Activated B cell treated with CpG ODN at 0.5 μM for 24 hours (primary cell): ENCODE measurements around the gene CCS. TPM values are rescaled to one million over a fixed set of nuclear protein-coding genes. Genes with fewer than 3 reads are reported as not detected.
"Not testable (repeated sequence)": the region's sequence is repeated elsewhere in the genome, so short reads cannot be mapped to it uniquely, and the experiment has no call there.

Source experiments
- ATAC-seq: fragments of 200-7000 bp; cut with Tn5 transposase; one replicate; pipeline ENCODE4 v1.10.0; 2021; ENCODE audit warnings: low read depth, mild to moderate bottlenecking, moderate library complexity
- CTCF ChIA-PET: fragments of 350-600 bp; sonication (Branson Sonifier 250); formaldehyde crosslinking; loops from one replicate; lab custom pipeline; 2021; ENCODE audit warnings: antibody characterized with exemption; lab: Charles Lee
- POLR2A ChIA-PET: fragments of 350-600 bp; sonication (Branson Sonifier 250); formaldehyde crosslinking; loops from one replicate; lab custom pipeline; 2021; ENCODE audit warnings: antibody characterized with exemption; lab: Charles Lee
- DNase-seq: peaks from one replicate; pipeline ENCODE4 v3.0.0; 2022
- H3K27ac Mint-ChIP-seq: one replicate; pipeline ENCODE4 v1.8.0; 2020; ENCODE audit warnings: mixed read lengths
- H3K27me3 Mint-ChIP-seq: one replicate; pipeline ENCODE4 v1.8.0; 2021; ENCODE audit warnings: mixed read lengths
- H3K36me3 Mint-ChIP-seq: one replicate; pipeline ENCODE4 v1.8.0; 2021; ENCODE audit warnings: low read depth, mixed read lengths
- H3K4me1 Mint-ChIP-seq: one replicate; pipeline ENCODE4 v1.8.0; 2021; ENCODE audit warnings: mixed read lengths
- H3K4me3 Mint-ChIP-seq: one replicate; pipeline ENCODE4 v1.8.0; 2020; ENCODE audit warnings: mild to moderate bottlenecking, mixed read lengths
- H3K9me3 Mint-ChIP-seq: one replicate; pipeline ENCODE4 v1.8.0; 2020; ENCODE audit warnings: mixed read lengths
- intact Hi-C: fragments of 100-400 bp; cut with micrococcal nuclease; formaldehyde crosslinking; loops from one replicate; pipeline ENCODE4 v1.15.1; 2024
- total RNA-seq: library from RNA; stranded (reverse); gene quantifications from 2 replicates; pipeline ENCODE4 v1.2.3, GENCODE V29; 2022
- TF ChIP-seq, protein P1 (sequence below): fragments of 200-600 bp; IDR thresholded peaks from one replicate; pipeline ENCODE4 v1.8.0; 2022; ENCODE audit warnings: antibody characterized with exemption, mild to moderate bottlenecking

The CCS gene
- total RNA-seq, 1 donor from 2014 or later = 65.3 TPM

- ChIA-PET POLR2A (interaction anchor here (5.4 kb wide), 1 partner anchor 13 kb away, joined by 71 read pairs; the partner anchor contains the start of gene RBM14), CTCF (no interaction called here)
- no peak for ATAC-seq
- H3K4me3 Mint-ChIP-seq = no peak overlapping the region
- no peak overlapping the region for H3K27ac Mint-ChIP-seq
- no peak for DNase-seq
- TF ChIP-seq, protein P1, sequence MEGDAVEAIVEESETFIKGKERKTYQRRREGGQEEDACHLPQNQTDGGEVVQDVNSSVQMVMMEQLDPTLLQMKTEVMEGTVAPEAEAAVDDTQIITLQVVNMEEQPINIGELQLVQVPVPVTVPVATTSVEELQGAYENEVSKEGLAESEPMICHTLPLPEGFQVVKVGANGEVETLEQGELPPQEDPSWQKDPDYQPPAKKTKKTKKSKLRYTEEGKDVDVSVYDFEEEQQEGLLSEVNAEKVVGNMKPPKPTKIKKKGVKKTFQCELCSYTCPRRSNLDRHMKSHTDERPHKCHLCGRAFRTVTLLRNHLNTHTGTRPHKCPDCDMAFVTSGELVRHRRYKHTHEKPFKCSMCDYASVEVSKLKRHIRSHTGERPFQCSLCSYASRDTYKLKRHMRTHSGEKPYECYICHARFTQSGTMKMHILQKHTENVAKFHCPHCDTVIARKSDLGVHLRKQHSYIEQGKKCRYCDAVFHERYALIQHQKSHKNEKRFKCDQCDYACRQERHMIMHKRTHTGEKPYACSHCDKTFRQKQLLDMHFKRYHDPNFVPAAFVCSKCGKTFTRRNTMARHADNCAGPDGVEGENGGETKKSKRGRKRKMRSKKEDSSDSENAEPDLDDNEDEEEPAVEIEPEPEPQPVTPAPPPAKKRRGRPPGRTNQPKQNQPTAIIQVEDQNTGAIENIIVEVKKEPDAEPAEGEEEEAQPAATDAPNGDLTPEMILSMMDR = no peak
- intact Hi-C loops = no loop called here
- H3K27me3 Mint-ChIP-seq = no peaks in the 10 kb centered on the region
- peaks cover 45% of the 10 kb centered on the region for H3K36me3 Mint-ChIP-seq
- peaks cover 34% of the 10 kb centered on the region for H3K4me1 Mint-ChIP-seq
- no peaks in the 10 kb centered on the region for H3K9me3 Mint-ChIP-seq
Measured at GRCh38 chr11:66604155-66604554, 11.2 kb downstream of the CCS start.

- ChIA-PET CTCF (interaction anchor here (1.7 to 1.9 kb wide), 2 partner anchors 32 to 71 kb away, joined by 4 to 5 read pairs; partner anchors contain the start of genes RBM4 and RBM4B), POLR2A (interaction anchor here (0.5 to 5.4 kb wide), 8 partner anchors 10 to 71 kb away, joined by 3 to 71 read pairs (median 4); partner anchors contain the start of genes CCDC87, RBM14, RBM4B and ZDHHC24)
- H3K4me3 Mint-ChIP-seq, intact Hi-C loops, H3K27me3 Mint-ChIP-seq, DNase-seq, H3K9me3 Mint-ChIP-seq, ATAC-seq: not testable (repeated sequence)
- peak overlapping the region; percentile 18 for H3K27ac Mint-ChIP-seq
- H3K36me3 Mint-ChIP-seq = peaks cover 37% of the 10 kb centered on the region
- H3K4me1 Mint-ChIP-seq = peaks cover 39% of the 10 kb centered on the region
Measured at GRCh38 chr11:66606608-66607007, 13.6 kb downstream of the CCS start.

DNA sequence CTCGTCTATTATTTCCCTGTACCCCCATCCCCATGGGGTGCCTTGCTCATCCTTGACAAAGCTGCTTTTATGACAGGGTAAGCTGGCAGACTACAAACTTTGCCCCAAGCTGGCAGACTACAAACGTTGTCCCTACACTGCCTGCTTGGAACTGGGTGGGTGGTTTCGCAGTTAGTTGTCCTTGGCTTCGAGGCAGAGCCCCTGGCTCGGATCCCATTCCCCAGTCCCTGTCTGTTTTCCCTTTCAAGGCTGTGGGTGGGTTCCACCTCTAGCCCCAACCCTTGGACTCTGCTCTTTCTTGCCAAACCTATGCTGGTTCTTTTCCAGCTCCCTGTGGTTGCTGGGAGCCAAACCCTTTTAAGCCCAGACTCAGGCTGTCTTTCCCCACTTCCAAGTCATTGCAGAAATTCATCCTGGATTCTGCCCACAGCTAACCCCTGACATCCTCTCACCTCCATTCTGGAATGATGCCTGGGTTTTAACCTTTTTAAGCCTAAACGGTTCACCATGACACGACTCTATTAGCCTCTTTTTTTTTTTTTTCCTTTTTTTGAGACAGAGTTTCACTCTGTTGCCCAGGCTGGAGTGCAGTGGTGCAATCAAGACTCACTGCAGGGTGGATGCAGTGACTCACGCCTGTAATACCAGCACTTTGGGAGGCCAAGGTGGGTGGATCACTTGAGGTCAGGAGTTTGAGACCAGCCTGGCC, 14.3 kb downstream of the CCS start:
- POLR2A ChIA-PET = interaction anchor here (0.5 to 5.4 kb wide), 10 partner anchors 10 to 221 kb away, joined by 3 to 73 read pairs (median 5); partner anchors contain the start of genes CCDC87, RBM14, RBM4 and ZDHHC24
- no peak overlapping the region for H3K4me3 Mint-ChIP-seq
- no peaks in the 10 kb centered on the region for H3K27me3 Mint-ChIP-seq
- TF ChIP-seq, protein P1 = no peak
- H3K9me3 Mint-ChIP-seq = no peaks in the 10 kb centered on the region
- no peak for ATAC-seq
- intact Hi-C loops = no loop called here
- H3K27ac Mint-ChIP-seq = peak overlapping the region; percentile 80
- peaks cover 34% of the 10 kb centered on the region for H3K36me3 Mint-ChIP-seq
- peaks cover 42% of the 10 kb centered on the region for H3K4me1 Mint-ChIP-seq
- no peak for DNase-seq
- CTCF ChIA-PET = interaction anchor here (1.7 to 1.9 kb wide), 2 partner anchors 32 to 70 kb away, joined by 4 to 5 read pairs; partner anchors contain the start of genes RBM4 and RBM4B

GRCh38 chr11:66609721-66610617, 17.0 kb downstream of the CCS start:
- Mint-ChIP-seq H3K27me3 (no peaks in the 10 kb centered on the region), H3K4me1 (peaks cover 47% of the 10 kb centered on the region), H3K9me3 (no peaks in the 10 kb centered on the region), H3K27ac (peak overlapping the region; percentile 86), H3K4me3 (no peak overlapping the region), H3K36me3 (peaks cover 19% of the 10 kb centered on the region)
- TF ChIP-seq, protein P1 = no peak
- POLR2A ChIA-PET = interaction anchor here (0.7 to 5.0 kb wide), 4 partner anchors 9 to 68 kb away, joined by 3 to 73 read pairs (median 28); partner anchors contain the start of genes CCDC87, CCS, RBM4 and RBM4B
- no peak for ATAC-seq
- DNase-seq = no peak
- CTCF ChIA-PET = interaction anchor here (1.2 to 3.3 kb wide), 2 partner anchors 28 to 68 kb away, joined by 4 to 9 read pairs; partner anchors contain the start of genes RBM4 and RBM4B
- intact Hi-C loops = loop anchor here (10.0 kb wide), 1 partner anchor 505 kb away; the partner anchor contains the start of gene KDM2A

- intact Hi-C loops = loop anchor here (10.0 kb wide), 1 partner anchor 502 kb away; the partner anchor contains the start of gene KDM2A
- no peaks in the 10 kb centered on the region for H3K27me3 Mint-ChIP-seq
- ATAC-seq (no peak), DNase-seq (no peak)
- H3K9me3 Mint-ChIP-seq = no peaks in the 10 kb centered on the region
- POLR2A ChIA-PET = interaction anchor here (0.7 to 4.0 kb wide), 3 partner anchors 10 to 129 kb away, joined by 3 to 47 read pairs (median 3); partner anchors contain the start of gene RBM4B
- H3K4me1 Mint-ChIP-seq = peaks cover 58% of the 10 kb centered on the region
- H3K4me3 Mint-ChIP-seq = no peak overlapping the region
- TF ChIP-seq, protein P1 = no peak
- CTCF ChIA-PET = no interaction called here
- peaks cover 12% of the 10 kb centered on the region for H3K36me3 Mint-ChIP-seq
- peak overlapping the region; percentile 88 for H3K27ac Mint-ChIP-seq
Measured at GRCh38 chr11:66612458-66612857, 19.5 kb downstream of the CCS start.
